Right atrium auricular region (tissue), 2 donors: ENCODE data around the gene UGT1A8. TPM values are rescaled to one million over a fixed set of nuclear protein-coding genes. Genes with fewer than 3 reads are reported as not detected.

Experiments
- DNase-seq: peaks from one replicate; pipeline ENCODE4 v3.0.0-alpha.2; 2019; ENCODE audit warnings: low spot score
- H3K27ac ChIP-seq, 2 donors: fragments of 200-600 bp; sonication (generic); 1 replicate in 1 of 2; 2 replicates in 1 of 2; pipeline ENCODE4 v1.5.1; 2016 to 2019
- H3K27me3 ChIP-seq, 2 donors: fragments of 200-600 bp; sonication (generic); one replicate each; pipeline versions ENCODE4 v1.5.1 to v1.6.0; 2017 to 2019
- H3K36me3 ChIP-seq: fragments of 200-600 bp; sonication (generic); one replicate; pipeline ENCODE4 v1.5.1; 2016
- H3K4me1 ChIP-seq, 2 donors: fragments of 200-600 bp; sonication (generic); one replicate each; pipeline versions ENCODE4 v1.5.1 to v1.6.0; 2017 to 2019
- H3K4me3 ChIP-seq, 2 donors: fragments of 200-600 bp; sonication (generic); 1 replicate in 1 of 2; 2 replicates in 1 of 2; pipeline ENCODE4 v1.5.1; 2017 to 2019; ENCODE audit warnings: mild to moderate bottlenecking in 1 of 2, moderate library complexity in 1 of 2
- H3K9me3 ChIP-seq, 2 donors: fragments of 200-600 bp; sonication (generic); one replicate each; pipeline ENCODE4 v1.5.1; 2019
- total RNA-seq, 2 donors: library from RNA; depleted of rRNA; stranded (reverse); fragments of >200 nt; gene quantifications; one replicate each; pipeline ENCODE4 v1.1.0, GENCODE V29; 2016
- TF ChIP-seq, protein P1 (sequence below), 2 donors: fragments of 200-600 bp; sonication (generic); IDR thresholded peaks; one replicate each; pipeline ENCODE4 v1.5.1; 2019; ENCODE audit warnings: antibody characterized with exemption in 2 of 2

The UGT1A8 gene
- total RNA-seq, 2 donors from 2014 or later: not detected

DNA sequence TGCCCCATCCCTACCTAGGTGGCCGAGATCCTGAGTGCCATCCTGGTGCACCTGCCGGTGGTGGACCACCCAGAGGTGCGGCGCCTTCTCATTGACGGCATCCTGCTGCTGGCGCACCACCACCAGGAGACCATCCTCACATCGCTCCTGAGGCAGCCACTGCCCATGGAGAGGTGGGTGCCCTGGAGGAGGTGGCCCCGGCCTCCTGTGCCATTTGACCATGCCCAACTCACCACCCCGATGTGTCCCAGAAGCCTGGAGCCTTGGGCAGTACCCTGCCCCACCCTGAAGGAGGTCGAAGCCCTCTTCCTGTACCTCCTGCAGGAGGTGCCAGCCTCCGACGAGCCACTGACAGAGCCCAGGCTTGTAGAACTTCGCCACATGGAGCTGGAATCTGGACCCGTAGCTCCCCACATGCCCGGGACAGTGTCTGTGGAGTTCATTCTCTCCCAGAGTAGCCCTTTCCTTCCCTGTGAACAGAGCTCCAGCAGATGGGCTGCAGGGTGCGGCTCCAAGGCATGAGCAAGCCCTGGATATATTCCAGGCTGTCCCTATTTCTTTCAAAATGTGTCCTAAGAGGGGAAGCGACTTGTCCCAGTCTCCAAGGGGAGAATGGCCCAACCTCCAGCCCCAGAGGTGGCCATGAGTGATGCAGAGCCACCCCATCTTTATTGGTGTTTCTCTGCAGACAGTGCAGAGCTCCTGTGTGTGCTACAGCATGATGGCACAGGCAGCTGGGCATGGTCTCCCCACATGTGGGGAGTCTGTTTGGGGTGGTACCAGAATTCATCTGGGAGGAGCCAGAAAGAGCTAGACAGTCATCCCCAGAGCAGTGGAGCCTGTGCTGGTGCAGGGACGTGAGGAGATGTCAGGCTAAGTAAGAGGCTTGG lies 202.7 kb downstream of the UGT1A8 start:
- Histone ChIP-seq H3K9me3 (peaks cover 0 to 10% of the 10 kb centered on the region in 2 donors), H3K4me3 (no peak overlapping the region), H3K36me3 (no peaks in the 10 kb centered on the region), H3K27me3 (no peaks in the 10 kb centered on the region), H3K27ac (no peak overlapping the region), H3K4me1 (no peaks in the 10 kb centered on the region)
- TF ChIP-seq, protein P1, sequence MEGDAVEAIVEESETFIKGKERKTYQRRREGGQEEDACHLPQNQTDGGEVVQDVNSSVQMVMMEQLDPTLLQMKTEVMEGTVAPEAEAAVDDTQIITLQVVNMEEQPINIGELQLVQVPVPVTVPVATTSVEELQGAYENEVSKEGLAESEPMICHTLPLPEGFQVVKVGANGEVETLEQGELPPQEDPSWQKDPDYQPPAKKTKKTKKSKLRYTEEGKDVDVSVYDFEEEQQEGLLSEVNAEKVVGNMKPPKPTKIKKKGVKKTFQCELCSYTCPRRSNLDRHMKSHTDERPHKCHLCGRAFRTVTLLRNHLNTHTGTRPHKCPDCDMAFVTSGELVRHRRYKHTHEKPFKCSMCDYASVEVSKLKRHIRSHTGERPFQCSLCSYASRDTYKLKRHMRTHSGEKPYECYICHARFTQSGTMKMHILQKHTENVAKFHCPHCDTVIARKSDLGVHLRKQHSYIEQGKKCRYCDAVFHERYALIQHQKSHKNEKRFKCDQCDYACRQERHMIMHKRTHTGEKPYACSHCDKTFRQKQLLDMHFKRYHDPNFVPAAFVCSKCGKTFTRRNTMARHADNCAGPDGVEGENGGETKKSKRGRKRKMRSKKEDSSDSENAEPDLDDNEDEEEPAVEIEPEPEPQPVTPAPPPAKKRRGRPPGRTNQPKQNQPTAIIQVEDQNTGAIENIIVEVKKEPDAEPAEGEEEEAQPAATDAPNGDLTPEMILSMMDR (IDR thresholded peaks at IDR 0.05): no peak
- no peak for DNase-seq

DNA sequence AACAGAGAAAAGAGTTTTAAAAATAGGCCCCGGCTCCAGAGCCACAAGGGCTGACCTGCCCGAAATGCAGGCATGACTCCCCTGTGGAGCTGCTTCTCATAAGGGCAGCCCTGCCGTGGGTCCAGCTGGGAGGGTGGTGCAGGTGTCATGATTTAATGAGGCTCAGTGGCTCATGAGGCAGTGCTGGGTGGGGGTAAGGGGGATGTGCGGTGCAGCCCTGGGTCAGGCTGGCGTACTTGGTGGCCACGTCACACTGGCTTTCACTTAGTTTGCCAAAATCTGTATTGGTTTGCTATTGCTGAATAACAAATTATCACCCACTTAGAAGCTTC lies 203.3 kb downstream of the UGT1A8 start:
- no peaks in the 10 kb centered on the region for H3K36me3 ChIP-seq
- H3K9me3 ChIP-seq: peaks cover 0 to 10% of the 10 kb centered on the region in 2 donors
- no peak for DNase-seq
- TF ChIP-seq, protein P1 (IDR thresholded peaks at IDR 0.05): no peak
- H3K4me3 ChIP-seq: no peak overlapping the region
- H3K27me3 ChIP-seq: no peaks in the 10 kb centered on the region
- no peak overlapping the region for H3K27ac ChIP-seq
- H3K4me1 ChIP-seq: no peaks in the 10 kb centered on the region

DNA sequence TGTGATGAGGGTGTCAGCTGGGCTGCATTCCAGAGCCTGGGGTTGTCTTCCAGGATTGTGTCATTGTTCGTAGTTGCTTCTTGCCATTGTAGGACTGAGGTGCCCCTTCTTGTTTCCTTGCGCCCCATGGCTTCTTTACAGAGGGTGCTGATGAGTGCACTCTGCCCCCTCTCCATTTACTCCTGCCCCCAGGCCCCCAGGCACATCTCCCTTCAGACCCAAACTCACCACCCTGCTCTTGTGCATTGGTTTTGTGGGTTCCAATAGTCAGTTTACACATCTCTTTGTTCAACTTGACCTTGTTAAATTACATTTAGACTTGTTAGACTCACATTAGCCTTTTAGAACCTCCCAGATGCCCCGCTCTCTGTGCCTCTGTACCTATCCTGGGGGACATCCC lies 203.8 kb downstream of the UGT1A8 start:
- no peaks in the 10 kb centered on the region for H3K4me1 ChIP-seq
- H3K27me3 ChIP-seq: no peaks in the 10 kb centered on the region
- no peaks in the 10 kb centered on the region for H3K36me3 ChIP-seq
- no peak for DNase-seq
- H3K27ac ChIP-seq: no peak overlapping the region
- H3K9me3 ChIP-seq: peaks cover 0 to 7% of the 10 kb centered on the region in 2 donors
- no peak overlapping the region for H3K4me3 ChIP-seq
- TF ChIP-seq, protein P1 (IDR thresholded peaks at IDR 0.05): no peak

DNA sequence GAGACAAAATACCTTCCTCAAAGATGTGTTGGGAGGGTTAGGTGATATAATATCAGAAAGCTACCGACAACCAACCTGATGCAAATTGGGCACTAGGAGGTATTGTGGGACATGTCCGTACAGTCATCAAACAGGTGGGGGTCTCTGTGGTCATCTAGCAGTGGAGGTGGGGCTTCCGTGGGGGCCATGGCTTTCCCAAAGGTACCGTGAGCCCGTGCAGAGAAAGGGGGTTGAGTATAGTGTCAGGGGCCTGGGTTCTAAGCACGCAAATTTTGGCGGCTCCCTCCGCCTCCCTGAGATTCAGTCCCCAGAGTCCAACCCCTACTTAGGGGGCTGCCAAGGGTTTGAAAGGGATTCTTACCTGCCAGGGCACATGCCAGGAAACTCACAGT lies 204.3 kb downstream of the UGT1A8 start:
- TF ChIP-seq, protein P1 (IDR thresholded peaks at IDR 0.05): no peak
- no peaks in the 10 kb centered on the region for H3K4me1 ChIP-seq
- no peak for DNase-seq
- H3K4me3 ChIP-seq: no peak overlapping the region
- H3K9me3 ChIP-seq: peaks cover 0 to 2% of the 10 kb centered on the region in 2 donors
- no peaks in the 10 kb centered on the region for H3K36me3 ChIP-seq
- no peaks in the 10 kb centered on the region for H3K27me3 ChIP-seq
- H3K27ac ChIP-seq: no peak overlapping the region

DNA sequence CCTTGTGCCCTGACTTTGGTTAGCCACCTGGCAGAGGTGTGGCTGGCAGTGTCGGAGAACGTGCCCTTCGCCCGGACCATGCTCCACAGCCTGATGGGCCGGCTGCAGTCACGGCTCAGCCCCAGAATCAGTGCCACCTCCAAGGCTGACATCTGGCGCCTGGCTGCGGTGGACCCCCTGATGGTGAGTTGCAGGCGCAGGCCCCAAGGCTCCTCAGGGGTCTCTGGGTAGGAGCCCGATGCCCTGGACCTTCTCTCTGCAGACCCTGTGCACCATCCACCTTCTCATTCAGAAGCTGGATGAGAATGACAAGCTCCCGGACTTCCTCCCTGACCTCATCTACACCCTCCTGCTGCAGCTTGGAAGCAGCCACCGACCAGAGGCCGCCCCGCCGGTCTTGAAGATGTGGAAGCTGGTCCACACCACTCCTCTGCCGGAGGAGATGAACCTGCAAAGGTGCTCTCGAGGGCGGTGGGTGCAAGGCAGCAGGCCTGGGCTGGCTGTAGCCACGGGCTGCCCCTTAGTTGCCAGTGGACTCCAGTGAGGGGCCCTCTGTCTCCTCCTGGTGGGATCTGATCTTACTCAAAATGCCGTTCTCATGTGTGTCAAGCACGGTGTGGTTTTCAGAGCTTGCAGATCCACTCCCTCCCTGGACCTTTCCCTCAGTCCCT lies 204.8 kb downstream of the UGT1A8 start:
- Histone ChIP-seq H3K4me3 (no peak overlapping the region), H3K9me3 (no peaks in the 10 kb centered on the region), H3K4me1 (no peaks in the 10 kb centered on the region), H3K27ac (no peak overlapping the region), H3K36me3 (no peaks in the 10 kb centered on the region), H3K27me3 (no peaks in the 10 kb centered on the region)
- no peak for DNase-seq
- TF ChIP-seq, protein P1 (IDR thresholded peaks at IDR 0.05): no peak

Other genes starting within 250 kb of the UGT1A8 start
- 10 to 100 TPM; 11.6 to 12.5 TPM for gene USP40, start 50.9 kb upstream of the UGT1A8 start, total RNA-seq
- not detected for gene UGT1A10, start 18.8 kb downstream of the UGT1A8 start, total RNA-seq
- gene UGT1A9, start 54.3 kb downstream of the UGT1A8 start, total RNA-seq: not detected
- not detected for gene UGT1A7, start 64.3 kb downstream of the UGT1A8 start, total RNA-seq
- gene UGT1A6, start 75.3 kb downstream of the UGT1A8 start, total RNA-seq: not detected
- not detected for gene UGT1A5, start 95.3 kb downstream of the UGT1A8 start, total RNA-seq
- gene UGT1A4, start 101.1 kb downstream of the UGT1A8 start, total RNA-seq: not detected
- gene UGT1A3, start 111.4 kb downstream of the UGT1A8 start, total RNA-seq: not detected
- not detected for gene UGT1A1, start 142.6 kb downstream of the UGT1A8 start, total RNA-seq
- gene MROH2A, start 160.7 kb downstream of the UGT1A8 start, total RNA-seq: not detected
- gene HJURP, start 236.9 kb downstream of the UGT1A8 start, total RNA-seq: under 1 TPM; 0.16 to 0.37 TPM